ENCODE data around the gene SS18L1.

SS18L1 gene

GRCh38 chr20:62148908-62149314 lies 5.3 kb downstream of the SS18L1 start:
- Mint-ChIP-seq H3K9me3 (no peaks in the 10 kb centered on the region), H3K27me3 (ENCODE audit: low read depth) (no peaks in the 10 kb centered on the region), H3K27ac (no peak overlapping the region), H3K4me1 (peaks cover 41% of the 10 kb centered on the region), H3K4me3 (peak overlapping the region in 1 of 3 experiments; percentile 3), H3K36me3 (ENCODE audit: low read depth) (peaks cover 25% of the 10 kb centered on the region)
- no peak for TF ChIP-seq CTCF (IDR thresholded peaks at IDR 0.05; ENCODE audit: unreplicated experiment in 3 of 3)

GRCh38 chr20:62149532-62150309 lies 6.2 kb downstream of the SS18L1 start:
- Mint-ChIP-seq H3K4me1 (peaks cover 36% of the 10 kb centered on the region), H3K36me3 (ENCODE audit: low read depth) (peaks cover 33% of the 10 kb centered on the region), H3K4me3 (peak overlapping the region in 2 of 3 experiments; percentile 22 to 49), H3K27ac (peak overlapping the region; percentile 28 to 78 (median 66)), H3K27me3 (ENCODE audit: low read depth) (no peaks in the 10 kb centered on the region), H3K9me3 (no peaks in the 10 kb centered on the region)
- no peak for TF ChIP-seq CTCF (IDR thresholded peaks at IDR 0.05; ENCODE audit: unreplicated experiment in 3 of 3)

- Mint-ChIP-seq H3K4me1 (peaks cover 31% of the 10 kb centered on the region), H3K36me3 (ENCODE audit: low read depth) (peaks cover 36% of the 10 kb centered on the region), H3K9me3 (no peaks in the 10 kb centered on the region), H3K27ac (peak overlapping the region in 1 of 3 experiments; percentile 78), H3K4me3 (no peak overlapping the region), H3K27me3 (ENCODE audit: low read depth) (no peaks in the 10 kb centered on the region)
- no peak for TF ChIP-seq CTCF (IDR thresholded peaks at IDR 0.05; ENCODE audit: unreplicated experiment in 3 of 3)
Measured at GRCh38 chr20:62150310-62150575, 6.7 kb downstream of the SS18L1 start.

GRCh38 chr20:62151225-62151624 lies 7.7 kb downstream of the SS18L1 start:
- no peaks in the 10 kb centered on the region for H3K27me3 Mint-ChIP-seq (ENCODE audit: low read depth)
- TF ChIP-seq CTCF (IDR thresholded peaks at IDR 0.05; ENCODE audit: unreplicated experiment in 3 of 3), result no peak
- H3K27ac Mint-ChIP-seq, result no peak overlapping the region
- H3K36me3 Mint-ChIP-seq (ENCODE audit: low read depth), result peaks cover 44% of the 10 kb centered on the region
- no peaks in the 10 kb centered on the region for H3K9me3 Mint-ChIP-seq
- H3K4me1 Mint-ChIP-seq, result peaks cover 31% of the 10 kb centered on the region
- no peak overlapping the region for H3K4me3 Mint-ChIP-seq

GRCh38 chr20:62151835-62152364 lies 8.3 kb downstream of the SS18L1 start:
- no peak for TF ChIP-seq CTCF (IDR thresholded peaks at IDR 0.05; ENCODE audit: unreplicated experiment in 3 of 3)
- Mint-ChIP-seq H3K27me3 (ENCODE audit: low read depth) (no peaks in the 10 kb centered on the region), H3K4me1 (peaks cover 32% of the 10 kb centered on the region), H3K9me3 (no peaks in the 10 kb centered on the region), H3K36me3 (ENCODE audit: low read depth) (peaks cover 44% of the 10 kb centered on the region), H3K4me3 (no peak overlapping the region), H3K27ac (no peak overlapping the region)
